Gastroesophageal sphincter (tissue), 3 donors: ENCODE data around the gene CEP41.

Source experiments
- CTCF ChIP-seq, 4 experiments: fragments of 200-600 bp in 2 of 4; fragments of 450-650 bp in 2 of 4; sonication (generic) in 1 of 4; IDR thresholded peaks; one replicate each; pipeline ENCODE4 v1.5.1; 2017 to 2019; ENCODE audit warnings: antibody characterized with exemption in 4 of 4, mild to moderate bottlenecking in 2 of 4, moderate library complexity in 2 of 4
- EP300 ChIP-seq: sonication (generic); formaldehyde crosslinking; IDR thresholded peaks from one replicate; pipeline ENCODE4 v1.6.1; 2017; ENCODE audit warnings: antibody characterized with exemption, mild to moderate bottlenecking
- POLR2A ChIP-seq, 2 donors: fragments of 450-650 bp; IDR thresholded peaks; one replicate each; pipeline ENCODE4 v1.6.1; 2017; ENCODE audit warnings: antibody characterized with exemption in 2 of 2, mild to moderate bottlenecking in 2 of 2, moderate library complexity in 1 of 2

- TF ChIP-seq POLR2A (IDR thresholded peaks at IDR 0.05) (no peak), EP300 (no peak), CTCF (IDR thresholded peaks at IDR 0.05) (no peak)
Observed at GRCh38 chr7:130356121-130356875, 84.5 kb downstream of the CEP41 start.
